Measurements from ENCODE around the gene PPFIBP2.

Gene PPFIBP2

DNA sequence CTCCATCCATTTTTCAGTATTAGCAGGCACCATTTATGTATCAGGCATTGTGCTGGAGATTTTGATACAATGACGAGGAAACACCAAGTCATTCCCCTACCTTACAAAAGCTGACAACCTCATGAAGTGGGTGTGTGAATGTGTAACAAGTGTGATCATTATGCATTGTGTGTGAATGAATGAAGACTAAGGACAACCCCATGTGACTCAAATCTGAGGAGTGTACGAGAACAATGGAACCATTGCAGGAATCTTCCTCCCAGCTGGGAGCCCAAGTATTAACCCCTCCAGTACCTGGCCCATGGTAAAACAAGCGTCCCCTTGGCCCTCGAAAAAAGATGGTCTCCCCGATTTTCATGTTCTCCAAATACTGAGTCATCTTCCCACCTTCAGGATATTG lies 155.1 kb downstream of the PPFIBP2 start:
- TF ChIP-seq CTCF (conservative IDR thresholded peaks at IDR 0.05) = no peak
- TF ChIP-seq ZFX (IDR thresholded peaks at IDR 0.05) = no peak
- H3K27ac ChIP-seq = no peak overlapping the region

DNA sequence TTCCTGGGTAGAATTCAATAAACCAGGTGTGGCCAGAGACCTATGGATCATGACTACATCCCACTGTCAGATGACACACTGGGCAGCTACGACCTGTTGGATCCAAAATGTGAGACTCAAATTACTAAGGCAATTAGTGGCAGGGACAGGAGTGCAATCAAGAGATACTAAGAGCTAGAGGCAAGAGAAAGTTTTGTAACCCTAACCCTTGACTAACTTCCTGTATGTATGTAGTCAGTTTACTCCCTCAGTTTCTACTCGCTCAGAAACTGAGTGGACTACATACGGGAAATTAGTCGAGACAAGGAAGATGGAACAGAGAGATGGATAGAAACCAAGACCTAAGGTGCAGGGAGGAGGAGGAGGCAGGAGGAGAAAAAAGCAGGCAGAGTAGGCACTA lies 156.8 kb downstream of the PPFIBP2 start:
- peak overlapping the region; percentile 52 for H3K27ac ChIP-seq
- TF ChIP-seq CTCF (conservative IDR thresholded peaks at IDR 0.05) (no peak), ZFX (IDR thresholded peaks at IDR 0.05) (no peak)

DNA sequence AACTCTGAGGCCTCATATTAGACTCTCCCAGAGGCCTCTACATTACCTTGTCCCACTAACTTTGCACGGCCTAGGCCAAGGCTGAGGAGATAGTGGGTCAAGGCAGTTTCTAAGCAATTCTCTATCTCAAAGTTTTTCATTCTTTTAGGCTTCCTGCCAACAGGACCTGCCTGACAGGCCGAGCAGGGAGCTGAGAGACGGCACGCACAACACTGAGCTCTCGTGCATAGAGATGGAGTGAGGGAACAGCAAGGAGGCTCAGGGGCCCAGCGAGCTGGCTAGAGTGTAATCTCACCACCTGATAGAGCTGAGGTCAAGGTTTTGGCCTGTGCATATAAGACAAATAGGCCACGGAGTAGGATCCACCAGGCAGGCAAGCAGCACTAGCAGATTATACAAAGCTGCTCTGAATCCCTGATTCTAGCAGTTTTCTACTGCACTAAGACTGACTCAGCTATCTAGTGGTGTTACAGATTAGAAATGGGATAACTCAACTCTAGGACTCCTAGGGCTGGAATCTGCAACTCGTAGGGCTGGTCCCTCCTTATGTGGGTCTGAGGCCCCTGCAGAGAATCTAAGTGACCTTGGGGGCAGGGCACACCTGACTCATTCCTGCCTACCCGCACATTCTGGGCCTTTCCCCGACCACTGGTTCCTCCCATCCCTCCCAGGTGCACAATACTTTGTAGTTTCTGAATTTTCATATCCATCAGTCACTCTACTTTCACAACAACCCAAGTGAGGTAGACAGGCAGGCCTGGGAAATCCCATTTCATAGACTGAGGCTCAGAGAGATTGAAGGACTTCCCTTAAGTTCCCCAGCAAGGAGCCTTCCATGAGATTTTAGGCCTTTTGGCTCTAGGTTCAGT lies 157.8 kb downstream of the PPFIBP2 start:
- peak overlapping the region; percentile 52 for H3K27ac ChIP-seq

GRCh38 chr11:7672276-7672959 lies 158.6 kb downstream of the PPFIBP2 start:
- TF ChIP-seq CTCF (conservative IDR thresholded peaks at IDR 0.05) = no peak
- no peak for TF ChIP-seq ZFX (IDR thresholded peaks at IDR 0.05)
- H3K27ac ChIP-seq = no peak overlapping the region; the same call in 1 of the 2 replicates

More for the DNA sequence above, 157.8 kb downstream of the PPFIBP2 start:
- TF ChIP-seq ZFX (IDR thresholded peaks at IDR 0.05) (no peak), CTCF (conservative IDR thresholded peaks at IDR 0.05) (no peak)

DNA sequence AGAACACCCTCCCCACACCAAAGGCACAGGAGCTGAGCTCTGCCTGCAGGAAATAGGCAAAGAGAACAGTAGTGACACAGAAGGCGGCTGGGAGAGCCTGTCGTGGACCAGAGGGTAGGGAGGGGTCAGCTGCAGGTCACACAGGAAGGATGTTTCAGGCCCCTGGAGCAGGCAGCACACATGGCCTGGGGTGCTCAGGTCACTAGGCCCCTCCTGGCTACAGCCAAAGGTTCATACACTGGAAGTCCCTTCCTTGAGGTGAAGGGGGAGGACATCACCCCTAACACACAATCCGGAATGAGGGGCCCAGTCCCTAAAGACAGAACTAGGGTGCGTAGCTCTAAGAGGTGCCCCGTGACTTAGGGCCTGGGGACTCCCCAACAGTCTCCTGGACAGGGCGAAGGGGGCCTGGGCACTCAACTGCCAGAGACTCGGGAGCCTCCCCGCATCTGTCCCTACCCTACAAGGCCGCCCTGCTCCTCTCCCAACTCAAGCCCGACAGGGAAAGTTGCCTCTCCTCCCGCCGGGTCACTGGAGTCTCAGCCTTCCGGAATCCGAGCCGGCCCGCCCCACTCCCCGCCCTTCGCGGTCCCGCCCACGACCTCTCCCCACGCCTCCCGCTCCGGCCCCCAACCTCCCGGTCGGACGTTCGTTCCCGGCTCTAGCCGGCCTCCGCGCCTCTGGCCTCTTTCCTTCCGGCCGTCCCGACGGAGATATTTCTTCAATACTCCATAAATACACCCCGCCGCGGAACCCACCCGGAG lies 159.3 kb downstream of the PPFIBP2 start, which contains the start of gene CYB5R2:
Gene CYB5R2, minus strand, starts transcription at position 541 of the 764 bp plus-strand sequence. CDS start 675 bp downstream, outside the sequence.
- TF ChIP-seq ZFX (IDR thresholded peaks at IDR 0.05) = no peak
- TF ChIP-seq CTCF (conservative IDR thresholded peaks at IDR 0.05) = no peak

DNA sequence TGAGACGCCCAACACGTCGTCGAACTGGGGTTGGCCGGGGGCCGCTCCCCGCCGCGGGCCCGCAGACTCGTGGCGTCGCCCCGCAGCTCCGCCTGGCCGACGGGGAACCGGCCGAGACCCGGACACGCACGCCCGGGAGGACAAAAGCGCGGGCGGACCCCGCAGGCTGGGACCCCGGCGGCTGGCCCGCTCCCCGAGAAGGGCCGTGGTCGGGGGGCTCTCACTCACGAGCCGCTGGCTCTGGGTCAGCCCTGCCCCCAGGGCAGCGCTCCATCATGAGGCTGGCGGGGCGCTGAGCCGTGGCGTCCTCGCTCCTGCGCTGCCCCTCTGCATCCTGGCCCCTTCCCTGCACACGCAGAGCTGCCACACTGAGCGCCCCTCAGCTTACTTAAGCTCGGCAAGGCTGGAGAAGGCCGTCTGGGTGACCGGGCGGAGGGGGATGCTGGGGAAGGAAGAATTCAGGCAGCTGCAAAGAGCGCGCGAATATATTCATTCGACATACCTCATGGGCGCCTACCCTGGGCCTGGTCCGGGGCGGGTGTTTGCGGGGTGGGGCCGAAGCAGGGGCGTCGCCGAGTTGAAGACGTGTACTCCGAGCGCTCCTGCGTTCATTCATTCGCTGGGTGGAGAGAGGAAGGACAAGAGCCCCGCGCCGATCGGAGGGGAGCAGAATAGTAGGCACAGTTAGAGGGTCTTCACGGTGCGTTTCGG lies 160.1 kb downstream of the PPFIBP2 start:
- H3K27ac ChIP-seq = peak overlapping the region; percentile 46

More for the DNA sequence above, 159.3 kb downstream of the PPFIBP2 start, which contains the start of gene CYB5R2:
- H3K27ac ChIP-seq = peak within 1 kb of the TSS; percentile 46

More for the DNA sequence above, 160.1 kb downstream of the PPFIBP2 start:
- no peak for TF ChIP-seq ZFX (IDR thresholded peaks at IDR 0.05)
- no peak for TF ChIP-seq CTCF (conservative IDR thresholded peaks at IDR 0.05)
